NK-92 treated with Interleukin-12 subunit alpha and Interleukin-12 subunit beta, amount 100 ng/mL, for 24 hours (cell line): ENCODE data around the gene OGG1.
"Not testable (repeated sequence)": the region's sequence is repeated elsewhere in the genome, so short reads cannot be mapped to it uniquely, and the experiment has no call there.

ENCODE experiments used
- DNase-seq: peaks from one replicate; lab custom pipeline; 2025; lab: John Stamatoyannopoulos, UW

The OGG1 gene

DNA sequence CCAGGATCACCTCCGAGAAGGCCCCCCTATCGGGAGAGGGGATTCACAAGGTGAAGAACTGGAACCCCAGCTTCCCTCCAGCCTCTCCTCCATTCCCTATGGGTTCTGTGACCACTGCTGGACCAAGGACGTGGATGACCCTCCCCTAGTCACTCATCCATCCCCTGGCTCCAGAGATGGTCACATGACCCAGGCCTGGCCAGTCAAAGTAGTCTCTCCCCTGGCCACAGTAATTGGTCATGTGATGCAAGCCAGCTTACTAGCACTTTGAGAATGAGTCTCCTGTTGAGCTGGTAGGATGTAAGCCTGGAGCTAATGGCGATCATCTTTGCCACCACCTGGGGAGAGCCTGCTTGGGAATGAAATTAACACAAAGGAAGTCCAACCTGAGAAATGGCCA, 16.1 kb downstream of the OGG1 start:
- no peak for DNase-seq

- no peak for DNase-seq
Measured at GRCh38 chr3:9767418-9767817, 17.7 kb downstream of the OGG1 start.

DNA sequence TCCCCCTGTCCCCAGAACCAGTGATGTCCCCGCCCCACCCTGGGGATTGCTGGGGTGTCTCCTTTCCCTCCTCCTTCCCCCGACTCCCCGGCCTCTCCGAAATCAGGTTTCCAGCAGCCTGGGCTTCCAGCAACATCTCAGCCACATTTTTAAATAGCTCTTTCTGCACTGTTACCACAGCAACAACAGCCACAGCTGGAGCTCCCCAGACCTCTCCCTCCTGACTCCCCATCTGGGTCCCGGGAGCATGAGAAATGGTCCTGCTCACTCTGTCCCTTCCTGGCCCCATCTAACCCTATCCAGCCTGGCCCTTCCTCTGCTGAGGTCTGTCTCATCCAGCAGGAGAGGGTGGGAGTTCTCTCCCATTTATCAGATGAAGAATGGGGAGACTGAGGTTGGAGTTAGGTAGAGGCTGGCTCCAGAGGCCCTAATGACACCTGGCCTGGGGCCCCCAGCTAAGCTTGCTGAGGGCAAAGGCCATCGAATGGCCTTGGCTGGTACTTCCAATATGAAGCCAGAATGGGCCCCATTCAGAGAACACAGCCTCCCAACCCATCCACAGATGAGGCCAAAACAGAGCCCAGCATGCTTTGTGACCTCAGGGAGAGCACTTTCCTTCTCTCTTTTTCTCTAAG, 18.5 kb downstream of the OGG1 start:
- no peak for DNase-seq

DNA sequence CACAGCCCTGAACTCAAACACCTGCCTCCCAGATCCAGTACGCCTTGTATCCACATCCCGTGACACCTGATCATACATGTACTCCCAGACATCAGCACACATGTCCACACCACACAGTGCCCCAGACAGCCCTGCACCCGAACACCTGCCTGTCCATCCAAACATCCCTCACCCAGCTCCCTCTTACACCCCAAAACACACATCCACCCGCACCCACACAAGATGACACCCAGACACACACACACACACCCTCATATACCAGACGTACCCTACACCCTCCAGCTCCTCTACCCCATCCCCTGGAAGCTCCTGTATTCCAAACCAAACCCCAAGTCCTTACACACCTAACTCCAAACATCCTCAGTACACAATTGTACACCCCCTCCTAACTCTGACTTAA, 19.3 kb downstream of the OGG1 start:
- DNase-seq: no peak

DNA sequence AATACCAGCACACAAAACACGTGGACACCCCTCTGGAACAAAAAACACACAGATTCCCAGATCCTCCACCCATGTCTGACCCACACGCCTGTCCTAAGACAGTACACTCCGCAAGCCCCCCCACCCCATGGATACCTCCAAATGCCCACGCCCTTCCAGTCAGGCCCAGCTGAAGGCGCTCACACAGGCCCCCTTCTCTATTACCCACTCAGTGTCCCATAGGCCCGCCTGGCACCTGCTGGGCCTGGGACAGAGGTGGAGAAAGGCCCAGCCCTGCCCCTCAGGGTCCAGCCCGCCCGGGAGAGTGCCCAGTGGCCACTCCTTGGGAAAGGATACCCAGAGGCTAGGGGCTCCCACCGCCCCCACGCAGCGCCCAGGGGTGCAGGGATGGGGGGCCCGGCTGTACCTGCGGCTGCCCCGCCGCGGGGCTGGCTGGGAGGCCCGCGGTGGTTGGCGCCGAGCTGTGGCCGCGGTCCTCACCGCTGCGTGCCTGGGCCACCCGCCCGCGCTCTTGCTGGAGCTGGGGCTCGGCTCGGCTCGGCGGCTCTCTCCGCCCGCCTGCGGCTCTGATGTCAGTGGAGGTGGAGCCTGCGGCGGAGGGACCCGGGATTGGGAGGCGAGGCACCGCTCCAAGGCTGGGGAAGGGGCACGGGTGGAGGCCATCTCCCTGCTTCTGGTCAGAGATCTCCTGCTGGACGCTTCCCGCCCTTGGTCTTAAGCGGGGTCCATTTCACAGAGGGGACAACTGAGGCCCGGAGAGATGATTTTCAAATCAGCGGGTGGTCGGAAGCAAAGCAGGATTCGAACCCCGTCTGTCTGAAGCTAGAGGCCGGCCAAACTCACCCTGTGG, 19.9 kb downstream of the OGG1 start, which contains the start of gene CAMK1:
CAMK1 (minus strand) TSS at position 522 of the 850 bp plus-strand sequence. CDS start 2,198 bp downstream, outside the sequence.
- no peak for DNase-seq

DNA sequence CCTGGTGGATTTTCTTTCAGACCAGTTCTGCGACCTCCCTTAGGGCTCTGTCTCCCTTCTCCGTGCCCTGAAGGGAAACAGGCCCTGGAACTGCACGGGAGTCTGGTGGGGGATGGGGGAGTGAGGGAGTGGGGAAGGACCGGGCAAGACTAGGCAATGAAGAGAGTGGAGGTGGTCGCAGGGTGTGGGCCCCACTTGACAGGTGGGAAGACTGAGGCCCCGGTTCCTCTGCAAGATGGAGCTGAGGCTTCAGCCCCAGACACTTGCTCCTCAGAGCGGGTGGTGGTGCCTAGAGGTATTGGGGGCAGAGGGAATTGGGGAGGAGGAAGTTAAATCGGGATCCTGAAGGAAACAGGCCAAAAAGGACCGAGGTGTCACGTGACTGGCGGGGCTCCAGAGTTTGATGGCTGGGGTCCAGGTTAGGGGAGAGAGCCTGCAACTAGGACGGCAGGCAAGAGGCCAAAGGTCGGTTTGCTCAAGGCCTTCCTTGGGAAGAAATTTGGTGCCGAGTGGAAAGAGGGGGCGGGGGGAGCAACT, 20.6 kb downstream of the OGG1 start:
- DNase-seq: no peak

DNA sequence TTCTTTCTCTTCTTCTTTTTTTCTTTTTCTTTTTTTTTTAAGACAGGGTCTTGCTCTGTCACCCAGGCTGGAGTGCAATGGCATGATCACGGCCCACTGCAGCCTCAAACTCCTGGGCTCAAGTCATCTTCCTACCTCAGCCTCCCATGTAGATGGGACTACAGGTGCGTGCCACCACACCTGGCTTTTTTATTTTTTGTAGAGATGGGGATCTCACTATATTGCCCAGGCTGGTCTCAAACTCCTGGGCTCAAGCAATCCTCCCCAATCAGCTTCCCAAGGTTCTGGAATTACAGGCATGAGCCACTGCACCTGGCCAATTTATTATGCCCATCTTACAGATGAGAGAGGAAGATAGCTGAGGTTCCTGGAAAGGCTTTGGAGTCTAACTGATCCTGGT, 21.3 kb downstream of the OGG1 start:
- DNase-seq: not testable (repeated sequence)

- DNase-seq: no peak
Measured at GRCh38 chr3:9776896-9777693, 27.3 kb downstream of the OGG1 start.

GRCh38 chr3:9777694-9778021, 27.9 kb downstream of the OGG1 start:
- DNase-seq: no peak

GRCh38 chr3:9778143-9779074, 28.7 kb downstream of the OGG1 start:
- peak; percentile 33 for DNase-seq

GRCh38 chr3:9779075-9779593, 29.4 kb downstream of the OGG1 start:
- no peak for DNase-seq

GRCh38 chr3:9779721-9780457, 30.1 kb downstream of the OGG1 start:
- peak; percentile 45 for DNase-seq

DNA sequence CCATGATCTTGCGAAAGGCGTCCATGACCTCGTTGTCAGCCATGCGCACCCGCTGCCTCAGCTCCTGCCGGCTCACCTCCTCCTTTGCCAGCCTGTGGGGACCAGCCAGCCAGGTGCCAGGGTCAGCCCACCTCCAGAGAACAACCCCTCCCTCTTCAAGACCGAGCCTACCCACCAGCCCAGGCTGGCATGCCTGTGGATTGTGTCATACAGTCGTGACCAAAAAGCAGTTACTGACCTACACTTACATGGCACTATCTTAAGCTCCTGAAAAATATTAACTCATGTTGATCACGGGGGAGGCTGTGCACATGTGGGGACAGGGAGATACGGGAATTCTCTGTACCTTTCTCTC, 30.7 kb downstream of the OGG1 start:
- DNase-seq: no peak

DNA sequence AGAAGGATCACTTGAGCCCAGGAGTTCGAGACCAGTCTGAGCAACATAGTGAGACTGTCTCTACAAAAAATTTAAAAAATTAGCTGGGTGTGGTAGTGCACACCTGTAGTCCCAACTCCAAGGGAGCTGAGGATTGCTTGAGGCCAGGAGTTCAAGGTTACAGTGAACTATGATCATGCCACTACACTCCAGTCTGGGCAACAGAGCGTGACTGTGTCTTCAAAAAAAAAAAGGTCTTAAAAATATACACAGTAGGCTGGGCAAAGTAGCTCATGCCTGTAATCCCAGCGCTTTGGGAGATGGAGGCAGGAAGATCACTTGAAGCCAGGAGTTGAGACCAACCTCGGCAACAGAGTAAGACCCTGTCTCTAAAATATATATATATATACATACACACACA, 31.2 kb downstream of the OGG1 start:
- no peak for DNase-seq

GRCh38 chr3:9781551-9781950, 31.8 kb downstream of the OGG1 start:
- no peak for DNase-seq

DNA sequence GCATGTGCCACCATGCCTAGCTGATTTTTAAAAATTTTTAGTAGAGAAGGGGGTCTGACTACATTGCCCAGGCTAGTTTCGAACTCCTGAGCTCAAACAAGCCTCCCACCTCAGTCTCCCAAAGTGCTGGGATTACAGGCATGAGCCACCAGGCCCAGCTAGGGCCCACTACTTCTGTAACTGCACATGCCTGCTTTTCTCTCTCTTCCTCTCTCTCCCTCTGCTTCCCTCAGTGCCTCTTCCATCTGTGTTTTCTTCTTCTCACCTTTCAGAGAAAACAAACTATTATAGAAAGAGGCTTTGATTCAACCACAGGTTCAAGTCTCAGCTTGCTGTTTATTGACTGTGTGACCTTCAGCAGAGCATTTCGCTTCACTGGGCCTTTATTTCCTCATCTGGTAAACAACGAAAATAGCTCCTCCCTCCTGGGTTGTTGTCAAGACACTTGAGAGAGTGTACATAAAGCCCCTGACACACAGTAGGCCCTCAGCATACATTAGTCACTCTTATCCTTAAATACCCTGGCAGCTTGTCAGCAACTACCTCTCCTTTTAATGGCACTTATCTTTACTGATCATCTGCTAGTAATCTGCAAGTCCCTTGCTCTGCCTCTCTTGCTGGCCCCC, 32.3 kb downstream of the OGG1 start:
- no peak for DNase-seq

DNA sequence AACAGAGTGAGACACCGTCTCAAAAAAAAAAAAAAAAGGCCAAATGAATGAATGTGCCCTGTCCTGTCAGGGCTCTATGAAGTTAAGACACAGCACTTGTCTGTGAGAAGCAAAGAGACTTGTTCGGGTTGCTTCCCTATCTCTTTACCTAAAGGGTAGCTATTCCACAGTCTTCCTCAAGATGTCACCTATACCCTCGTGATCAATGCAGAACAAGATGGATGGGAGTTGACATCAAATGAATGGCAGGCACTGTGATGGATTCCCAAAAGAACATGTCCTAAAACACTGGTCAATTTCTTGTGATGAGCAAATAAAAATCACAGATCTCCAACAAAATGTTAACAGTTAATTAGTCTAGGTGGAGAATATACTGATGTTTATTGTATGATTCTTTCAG, 33.0 kb downstream of the OGG1 start:
- DNase-seq: no peak

GRCh38 chr3:9783954-9784353, 34.2 kb downstream of the OGG1 start:
- DNase-seq: no peak

GRCh38 chr3:9784965-9785364, 35.2 kb downstream of the OGG1 start:
- DNase-seq: no peak

- no peak for DNase-seq
Measured at GRCh38 chr3:9785602-9786001, 35.9 kb downstream of the OGG1 start.
